Spleen (tissue), 11 donors: ENCODE data around the gene FOXF1. TPM values are rescaled to one million over a fixed set of nuclear protein-coding genes. Genes with fewer than 3 reads are reported as not detected.

Experiments
- DNase-seq: peaks from one replicate; pipeline ENCODE4 v3.0.0-alpha.2; 2020
- H3K27ac ChIP-seq, 8 donors: fragments of 200-600 bp; sonication (generic) in 7 of 8; 1 replicate in 4 of 8; 2 replicates in 4 of 8; pipeline versions ENCODE4 v1.5.0 to v1.8.0; 2016 to 2021; ENCODE audit warnings: inconsistent platforms in 4 of 8, mild to moderate bottlenecking in 4 of 8, moderate library complexity in 1 of 8
- H3K27me3 ChIP-seq, 7 donors: fragments of 200-600 bp; sonication (generic) in 6 of 7; replicated peaks in 1 of 7; 1 replicate in 4 of 7; 2 replicates in 3 of 7; pipeline versions ENCODE4 v1.5.0 to v1.8.0; 2016 to 2021; ENCODE audit warnings: inconsistent platforms in 3 of 7, mild to moderate bottlenecking in 1 of 7
- H3K36me3 ChIP-seq, 6 donors: fragments of 200-600 bp; sonication (generic) in 5 of 6; 1 replicate in 4 of 6; 2 replicates in 2 of 6; pipeline versions ENCODE4 v1.5.0 to v1.8.0; 2016 to 2021; ENCODE audit warnings: inconsistent platforms in 2 of 6
- H3K4me1 ChIP-seq, 6 donors: fragments of 200-600 bp; sonication (generic) in 5 of 6; 1 replicate in 3 of 6; 2 replicates in 3 of 6; pipeline versions ENCODE4 v1.5.0 to v1.8.0; 2016 to 2021; ENCODE audit warnings: inconsistent platforms in 3 of 6
- H3K4me3 ChIP-seq, 8 donors: fragments of 200-600 bp; sonication (generic) in 7 of 8; 1 replicate in 4 of 8; 2 replicates in 4 of 8; pipeline versions ENCODE4 v1.5.0 to v1.8.0; 2016 to 2021; ENCODE audit warnings: inconsistent platforms in 4 of 8, mild to moderate bottlenecking in 4 of 8, moderate library complexity in 2 of 8
- H3K9me3 ChIP-seq, 8 donors: fragments of 200-600 bp; sonication (generic) in 7 of 8; 1 replicate in 4 of 8; 2 replicates in 4 of 8; pipeline versions ENCODE4 v1.5.0 to v1.8.0; 2016 to 2021; ENCODE audit warnings: inconsistent platforms in 4 of 8
- POLR2A ChIP-seq, 3 donors: fragments of 450-650 bp; IDR thresholded peaks; one replicate each; pipeline ENCODE4 v1.5.1; 2017; ENCODE audit warnings: antibody characterized with exemption in 3 of 3, mild to moderate bottlenecking in 1 of 3
- POLR2AphosphoS5 ChIP-seq, 3 donors: sonication (generic); formaldehyde crosslinking; IDR thresholded peaks; one replicate each; pipeline ENCODE4 v1.5.1; 2017; ENCODE audit warnings: antibody characterized with exemption in 3 of 3
- WGBS, 5 donors: extraction: QIAGEN DNeasy Blood & Tissue Kit in 3 of 5; methylation state at CpG; one replicate each; pipeline versions ENCODE4 v1.1.5 to v1.1.7; 2013 to 2018; 5-methylcytosine and 5-hydroxymethylcytosine counted together
- intact Hi-C: fragments of 100-400 bp; cut with DNase I; formaldehyde crosslinking; loops from one replicate; pipeline ENCODE4 v1.15.0; 2023; ENCODE audit warnings: low total_unique reads
- polyA plus RNA-seq, 3 donors: library from polyadenylated mRNA; stranded (reverse); fragments of 200-250 nt; gene quantifications; one replicate each; pipeline ENCODE4 v1.2.1, GENCODE V29; 2013
- total RNA-seq, 7 donors: library from RNA; depleted of rRNA in 3 of 7; stranded (reverse); fragments of >200 nt in 3 of 7; fragmentation: NEBNext Ultra II Directional in 4 of 7; extraction: Animal tissue kit (Norgen Biotek cat#: 25700) in 4 of 7; gene quantifications; one replicate each; pipeline versions ENCODE4 v1.1.0 to v1.2.1, GENCODE V29; 2016 to 2021
- TF ChIP-seq, protein P1 (sequence below), 11 experiments: fragments of 200-600 bp in 7 of 11; fragments of 450-650 bp in 4 of 11; sonication (generic) in 4 of 11; IDR thresholded peaks in 8 of 11; conservative IDR thresholded peaks in 3 of 11; 1 replicate in 7 of 11; 2 replicates in 4 of 11; pipeline versions ENCODE4 v1.4.0 to v1.8.0; 2016 to 2021; ENCODE audit warnings: antibody characterized with exemption in 11 of 11, inconsistent platforms in 4 of 11, mild to moderate bottlenecking in 1 of 11
- donor health status: healthy with polysubstance abuse.
- donor health status: DM: no; HTN: no; CAD: no; lungs with moderate emphysema.
- donor health status: DM: no; HTN: no; CAD: no.
- donor health status: Bipolar disorder and iron deficiency.
- donor health status: healthy.
- donor health status: DM: no; HTN: no; CAD: no.
- donor health status: DM: yes; HTN: yes; CAD: no.

The FOXF1 gene
- total and polyA plus RNA-seq, 10 donors, result 0.33 to 2.2 (median 0.68) TPM

- Histone ChIP-seq H3K36me3 (peaks cover 0 to 100% (median 59%) of the 10 kb centered on the region in 6 donors), H3K27ac (no peak overlapping the region), H3K4me1 (no peaks in the 10 kb centered on the region), H3K9me3 (no peaks in the 10 kb centered on the region), H3K4me3 (no peak overlapping the region), H3K27me3 (no peaks in the 10 kb centered on the region)
- TF ChIP-seq, protein P1, sequence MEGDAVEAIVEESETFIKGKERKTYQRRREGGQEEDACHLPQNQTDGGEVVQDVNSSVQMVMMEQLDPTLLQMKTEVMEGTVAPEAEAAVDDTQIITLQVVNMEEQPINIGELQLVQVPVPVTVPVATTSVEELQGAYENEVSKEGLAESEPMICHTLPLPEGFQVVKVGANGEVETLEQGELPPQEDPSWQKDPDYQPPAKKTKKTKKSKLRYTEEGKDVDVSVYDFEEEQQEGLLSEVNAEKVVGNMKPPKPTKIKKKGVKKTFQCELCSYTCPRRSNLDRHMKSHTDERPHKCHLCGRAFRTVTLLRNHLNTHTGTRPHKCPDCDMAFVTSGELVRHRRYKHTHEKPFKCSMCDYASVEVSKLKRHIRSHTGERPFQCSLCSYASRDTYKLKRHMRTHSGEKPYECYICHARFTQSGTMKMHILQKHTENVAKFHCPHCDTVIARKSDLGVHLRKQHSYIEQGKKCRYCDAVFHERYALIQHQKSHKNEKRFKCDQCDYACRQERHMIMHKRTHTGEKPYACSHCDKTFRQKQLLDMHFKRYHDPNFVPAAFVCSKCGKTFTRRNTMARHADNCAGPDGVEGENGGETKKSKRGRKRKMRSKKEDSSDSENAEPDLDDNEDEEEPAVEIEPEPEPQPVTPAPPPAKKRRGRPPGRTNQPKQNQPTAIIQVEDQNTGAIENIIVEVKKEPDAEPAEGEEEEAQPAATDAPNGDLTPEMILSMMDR (IDR thresholded peaks at IDR 0.05 in 8 of 11, conservative IDR thresholded peaks at IDR 0.05 in 3 of 11), result no peak
- TF ChIP-seq POLR2AphosphoS5 (IDR thresholded peaks at IDR 0.05), result no peak
- no peak for TF ChIP-seq POLR2A (IDR thresholded peaks at IDR 0.05)
- no peak for DNase-seq
- intact Hi-C loops, result no loop called here
- 90 to 91% (median 90%) methylated on average over 18 of the region's 18 CpGs for WGBS, 5 donors
These were observed 24.7 kb downstream of the FOXF1 start for GRCh38 chr16:86534779-86535615.

- Histone ChIP-seq H3K4me3 (no peak overlapping the region), H3K9me3 (no peaks in the 10 kb centered on the region), H3K27ac (no peak overlapping the region), H3K4me1 (no peaks in the 10 kb centered on the region), H3K36me3 (peaks cover 0 to 100% (median 69%) of the 10 kb centered on the region in 6 donors), H3K27me3 (no peaks in the 10 kb centered on the region)
- DNase-seq, result no peak
- TF ChIP-seq, protein P1 (IDR thresholded peaks at IDR 0.05 in 8 of 11, conservative IDR thresholded peaks at IDR 0.05 in 3 of 11), result no peak
- TF ChIP-seq POLR2A (IDR thresholded peaks at IDR 0.05) (no peak), POLR2AphosphoS5 (IDR thresholded peaks at IDR 0.05) (no peak)
- intact Hi-C loops, result no loop called here
- WGBS, 5 donors, result 95 to 98% (median 96%) methylated on average over 17 of the region's 17 CpGs
These were observed 26.3 kb downstream of the FOXF1 start for GRCh38 chr16:86536621-86537020.

- TF ChIP-seq POLR2AphosphoS5 (IDR thresholded peaks at IDR 0.05), result no peak
- TF ChIP-seq, protein P1 (IDR thresholded peaks at IDR 0.05 in 8 of 11, conservative IDR thresholded peaks at IDR 0.05 in 3 of 11), result no peak
- no peak for TF ChIP-seq POLR2A (IDR thresholded peaks at IDR 0.05)
- Histone ChIP-seq H3K4me3 (no peak overlapping the region), H3K27me3 (no peaks in the 10 kb centered on the region), H3K4me1 (no peaks in the 10 kb centered on the region), H3K9me3 (no peaks in the 10 kb centered on the region), H3K27ac (no peak overlapping the region), H3K36me3 (peaks cover 0 to 100% (median 70%) of the 10 kb centered on the region in 6 donors)
- intact Hi-C loops, result no loop called here
- DNase-seq, result no peak
- 92 to 99% (median 97%) methylated on average over 4 of the region's 4 CpGs for WGBS, 5 donors
These were observed 27.2 kb downstream of the FOXF1 start for GRCh38 chr16:86537486-86537885.

DNA sequence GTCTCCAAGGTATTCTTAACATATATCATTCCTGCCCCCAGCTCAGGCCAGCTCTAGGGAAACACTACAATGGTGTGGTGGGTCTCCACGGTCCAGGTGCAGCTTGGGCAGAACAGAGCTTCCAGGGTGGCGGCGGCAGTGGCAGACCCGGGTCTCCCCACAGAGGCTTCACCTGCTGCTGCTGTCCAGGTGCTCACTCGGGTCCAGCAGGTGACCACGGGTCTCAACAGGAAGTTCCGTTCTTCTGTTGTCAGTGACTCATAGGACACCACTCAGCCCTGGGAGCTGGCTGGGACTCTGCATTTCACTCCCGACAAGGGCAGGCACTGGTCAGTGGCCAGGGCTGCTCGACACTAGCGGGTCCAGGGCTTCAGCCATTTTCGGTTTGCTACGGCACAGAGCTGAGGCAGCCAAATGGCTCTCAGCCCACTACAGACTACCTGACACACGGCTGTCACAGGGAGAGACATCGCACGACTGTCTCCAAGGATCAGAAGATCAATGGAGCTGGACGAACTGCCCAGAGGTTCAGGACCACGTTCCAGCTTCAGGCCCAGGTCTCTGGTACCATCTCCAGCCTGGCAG is 28.0 kb downstream of the FOXF1 start:
- TF ChIP-seq POLR2A (IDR thresholded peaks at IDR 0.05), result no peak
- TF ChIP-seq POLR2AphosphoS5 (IDR thresholded peaks at IDR 0.05), result no peak
- TF ChIP-seq, protein P1 (IDR thresholded peaks at IDR 0.05 in 8 of 11, conservative IDR thresholded peaks at IDR 0.05 in 3 of 11), result no peak
- H3K4me1 ChIP-seq, result no peaks in the 10 kb centered on the region
- no peak overlapping the region for H3K4me3 ChIP-seq
- no peak for DNase-seq
- intact Hi-C loops, result no loop called here
- no peaks in the 10 kb centered on the region for H3K27me3 ChIP-seq
- peaks cover 0 to 100% (median 74%) of the 10 kb centered on the region in 6 donors for H3K36me3 ChIP-seq
- WGBS, 5 donors, result 90 to 97% (median 94%) methylated on average over 7 to 17 of the region's 17 CpGs
- H3K9me3 ChIP-seq, result no peaks in the 10 kb centered on the region
- no peak overlapping the region for H3K27ac ChIP-seq
